Activated T-cell treated with anti-CD3 and anti-CD28 coated beads, Interleukin-2, amount 50 U/mL, for 48 hours (primary cell): Measurements from ENCODE around the gene AFTPH.

ENCODE experiments used
- DNase-seq, 2 experiments: peaks; one replicate each; pipeline ENCODE4 v3.0.0-alpha.2; 2020

Gene AFTPH

DNA sequence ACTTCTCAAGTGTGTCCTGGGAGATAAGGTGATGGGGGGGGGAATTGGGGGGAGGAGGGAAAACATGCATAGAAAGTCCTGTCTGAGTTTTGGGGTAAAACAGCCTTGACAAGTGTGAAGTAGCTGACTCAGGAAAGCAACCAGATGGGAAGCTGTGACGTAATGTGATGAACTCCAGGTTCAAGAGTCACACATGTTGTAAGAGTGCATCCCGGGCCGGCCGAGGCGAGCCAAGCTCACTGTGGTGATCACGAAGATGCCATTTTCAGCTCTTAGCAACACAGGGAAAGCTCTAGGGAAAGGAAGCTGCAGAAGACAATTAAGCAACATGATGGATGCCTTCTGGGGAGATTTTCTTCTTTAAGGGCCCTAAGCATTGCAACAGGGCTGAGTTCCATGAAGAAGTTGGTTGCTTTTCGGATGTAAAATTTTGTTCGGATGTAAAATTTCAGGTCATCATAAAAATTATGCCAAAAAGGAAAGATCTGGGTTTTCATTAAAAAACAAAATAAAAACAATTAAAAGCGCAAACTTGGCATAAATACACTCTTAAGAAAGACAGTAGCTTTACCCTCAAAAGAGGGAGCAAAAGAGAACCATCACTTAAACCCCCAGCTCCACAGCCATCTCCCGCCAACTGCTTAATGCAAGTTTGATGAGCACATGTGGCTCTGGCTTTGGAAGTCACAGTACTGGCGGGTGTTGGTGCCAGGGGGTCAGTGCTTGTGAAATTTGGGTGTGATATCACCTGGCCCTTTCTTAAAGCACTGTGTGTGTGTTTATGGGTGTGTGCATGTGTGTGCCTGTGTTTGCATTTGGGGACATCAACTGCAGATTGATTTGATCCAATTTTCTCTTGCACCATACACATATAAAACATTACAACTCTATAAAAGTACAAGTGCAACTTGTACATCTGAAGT, 110.5 kb downstream of the AFTPH start:
- DNase-seq = no peak

DNA sequence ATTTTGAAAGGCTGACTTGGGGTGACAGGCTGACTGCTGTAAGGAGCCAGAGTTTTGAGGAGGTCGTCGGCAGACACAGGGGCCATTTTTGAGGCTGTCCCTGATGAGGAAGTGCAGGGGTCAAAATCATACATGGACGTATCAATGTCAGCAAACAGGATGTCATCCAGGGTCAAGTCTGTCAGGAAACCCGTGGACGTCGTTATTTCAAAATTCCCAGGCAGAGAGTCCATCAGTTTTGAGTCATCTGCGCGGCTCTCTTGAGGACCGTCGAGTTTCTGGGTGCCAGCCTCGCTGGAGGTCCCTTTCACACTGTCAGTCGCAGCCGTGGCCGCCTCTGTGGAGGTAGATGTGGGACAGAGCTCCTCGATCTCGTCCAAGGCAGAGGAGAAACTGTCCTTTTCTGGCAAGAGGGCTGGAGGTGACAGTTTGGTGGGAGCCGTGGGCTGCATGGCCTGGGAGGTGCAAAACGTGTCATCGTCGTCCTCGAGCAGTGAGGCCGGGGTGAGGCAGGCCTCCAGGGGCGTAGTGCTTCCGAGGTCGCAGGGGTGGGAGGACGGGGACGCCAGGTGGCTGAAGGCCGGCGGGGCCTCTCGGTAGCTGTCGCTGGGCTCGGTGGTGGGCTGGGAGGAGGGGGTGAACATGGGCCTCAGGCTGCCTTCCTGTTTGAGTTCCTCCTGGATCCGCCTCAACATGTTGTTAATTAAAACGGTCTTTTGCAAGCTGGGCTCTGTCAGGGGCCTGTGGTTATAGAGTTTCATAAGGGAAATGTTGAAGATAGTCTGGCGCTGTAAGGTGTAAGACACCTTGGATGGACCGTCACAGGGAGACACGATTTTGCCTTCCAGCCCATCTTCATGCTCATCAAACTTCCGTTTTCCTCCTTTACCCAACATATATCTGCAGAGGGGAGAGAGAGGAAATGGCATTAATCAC, 112.1 kb downstream of the AFTPH start:
- no peak for DNase-seq

DNA sequence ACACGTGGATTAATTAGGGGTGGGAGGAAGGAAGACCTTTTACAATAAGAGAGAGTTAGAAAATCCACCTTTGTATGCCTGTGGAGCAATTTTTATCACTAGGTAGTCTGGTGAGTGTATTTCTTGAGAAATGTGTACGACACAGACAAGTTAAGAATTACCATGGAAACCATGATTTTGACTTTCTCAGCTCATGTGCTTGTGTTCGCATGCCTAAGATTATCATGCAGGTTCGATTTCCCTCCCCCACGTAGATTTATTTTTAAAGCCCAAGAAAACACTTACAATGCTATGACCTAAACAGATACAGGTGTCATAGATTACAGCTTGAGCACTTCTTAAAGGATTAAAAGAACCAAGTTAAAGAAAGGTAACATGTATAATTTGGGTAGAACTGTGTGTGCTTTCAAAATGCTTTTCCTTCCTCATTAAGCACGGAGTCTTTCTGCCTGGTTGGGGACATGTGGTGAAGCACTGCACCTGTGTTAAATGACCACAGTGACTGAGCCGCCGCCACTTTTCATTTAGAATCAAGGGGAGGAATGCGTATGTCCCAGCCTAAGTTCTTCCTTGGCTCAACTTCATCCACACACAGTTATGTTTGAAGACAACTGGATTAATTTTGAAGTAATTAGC, 113.0 kb downstream of the AFTPH start:
- DNase-seq = no peak

- no peak for DNase-seq
Observed at GRCh38 chr2:64637931-64638330, 113.8 kb downstream of the AFTPH start.

GRCh38 chr2:64638502-64639120, 114.5 kb downstream of the AFTPH start:
- no peak for DNase-seq

GRCh38 chr2:64639691-64640090, 115.6 kb downstream of the AFTPH start:
- DNase-seq = no peak

- no peak for DNase-seq
Observed at GRCh38 chr2:64640153-64641044, 116.3 kb downstream of the AFTPH start.

- no peak for DNase-seq
Observed at GRCh38 chr2:64641599-64641998, 117.5 kb downstream of the AFTPH start.
